HEK293T (cell line): Measurements from ENCODE around the gene CWC25.

ENCODE experiments used
- CTCF ChIA-PET: fragments of 350-600 bp; formaldehyde crosslinking; extraction: SDS; loops from one replicate; lab custom pipeline; 2021; ENCODE audit warnings: antibody characterized with exemption, inconsistent platforms; lab: Yijun Ruan, JAX
- POLR2A ChIA-PET: fragments of 350-600 bp; formaldehyde crosslinking; extraction: SDS; loops from one replicate; lab custom pipeline; 2020; ENCODE audit warnings: antibody characterized with exemption, inconsistent platforms; lab: Yijun Ruan, JAX
- DNase-seq: peaks from one replicate; pipeline ENCODE4 v3.0.0; 2012; ENCODE audit warnings: mixed read lengths; ENCODE audit errors: extremely low spot score
- ARNT ChIP-seq: fragments of 450-650 bp; IDR thresholded peaks from 2 replicates; pipeline ENCODE4 v1.6.1; 2017; ENCODE audit warnings: mild to moderate bottlenecking
- BHLHE40 ChIP-seq: fragments of 450-650 bp; IDR thresholded peaks from 2 replicates; pipeline ENCODE4 v1.6.1; 2016; ENCODE audit warnings: mild to moderate bottlenecking, moderate library complexity, borderline replicate concordance
- CTBP1 ChIP-seq: fragments of 450-650 bp; IDR thresholded peaks from 2 replicates; pipeline ENCODE4 v1.6.1; 2016; ENCODE audit warnings: borderline replicate concordance
- ELF4 ChIP-seq: fragments of 450-650 bp; IDR thresholded peaks from 2 replicates; pipeline ENCODE4 v1.6.1; 2017; ENCODE audit warnings: antibody characterized with exemption
- FOXA1 ChIP-seq: fragments of 450-650 bp; IDR thresholded peaks from 2 replicates; pipeline ENCODE4 v1.6.1; 2016; ENCODE audit warnings: mild to moderate bottlenecking
- FOXK2 ChIP-seq: fragments of 450-650 bp; IDR thresholded peaks from 2 replicates; pipeline ENCODE4 v1.6.1; 2016; ENCODE audit warnings: mild to moderate bottlenecking
- FOXM1 ChIP-seq: fragments of 450-650 bp; IDR thresholded peaks from 2 replicates; pipeline ENCODE4 v1.6.1; 2017; ENCODE audit warnings: mild to moderate bottlenecking, borderline replicate concordance
- HDGF ChIP-seq: fragments of 450-650 bp; IDR thresholded peaks from 2 replicates; pipeline ENCODE4 v1.6.1; 2017; ENCODE audit warnings: antibody characterized with exemption, borderline replicate concordance
- L3MBTL2 ChIP-seq: fragments of 450-650 bp; conservative IDR thresholded peaks from 2 replicates; pipeline ENCODE4 v1.6.1; 2016; ENCODE audit warnings: mild to moderate bottlenecking
- LEF1 ChIP-seq: fragments of 450-650 bp; IDR thresholded peaks from 2 replicates; pipeline ENCODE4 v1.6.1; 2017; ENCODE audit warnings: mild to moderate bottlenecking, borderline replicate concordance
- NFRKB ChIP-seq: fragments of 450-650 bp; IDR thresholded peaks from 2 replicates; pipeline ENCODE4 v1.6.1; 2016; ENCODE audit warnings: mild to moderate bottlenecking, moderate library complexity
- PKNOX1 ChIP-seq: fragments of 450-650 bp; IDR thresholded peaks from 2 replicates; pipeline ENCODE4 v1.6.1; 2016
- SP1 ChIP-seq: fragments of 450-650 bp; IDR thresholded peaks from 2 replicates; pipeline ENCODE4 v1.6.1; 2017
- SUZ12 ChIP-seq: fragments of 450-650 bp; IDR thresholded peaks from 2 replicates; pipeline ENCODE4 v1.6.1; 2016; ENCODE audit warnings: mild to moderate bottlenecking
- TARDBP ChIP-seq: fragments of 450-650 bp; IDR thresholded peaks from 2 replicates; pipeline ENCODE4 v1.6.1; 2016
- ZNF384 ChIP-seq: fragments of 450-650 bp; IDR thresholded peaks from 2 replicates; pipeline ENCODE4 v1.6.1; 2016

Gene CWC25

GRCh38 chr17:38824899-38825761, at the start of gene CWC25:
Gene CWC25 (minus strand): TSS chr17:38825321. CDS start chr17:38825183, 138 bp downstream.
- CTCF ChIA-PET, result interaction anchor here (0.5 kb wide), 1 partner anchor 92 kb away, joined by 3 read pairs; no protein-coding TSS in a partner anchor
- POLR2A ChIA-PET, result interaction anchor here (0.6 to 2.6 kb wide), 13 partner anchors 9 to 375 kb away, joined by 3 to 27 read pairs (median 4); partner anchors contain the start of genes LASP1, PIP4K2B, PSMB3 and RPL19
- TF ChIP-seq TARDBP (no peak), ELF4 (peak; percentile 95), ARNT (no peak), SUZ12 (no peak), CTBP1 (no peak), SP1 (no peak), L3MBTL2 (peak; percentile 77), FOXK2 (no peak), HDGF (no peak), LEF1 (peak; percentile 34; the same call in 1 of the 2 replicates), BHLHE40 (no peak), PKNOX1 (peak; percentile 68), NFRKB (peak; percentile 66)
- peak; percentile 86 for DNase-seq

DNA sequence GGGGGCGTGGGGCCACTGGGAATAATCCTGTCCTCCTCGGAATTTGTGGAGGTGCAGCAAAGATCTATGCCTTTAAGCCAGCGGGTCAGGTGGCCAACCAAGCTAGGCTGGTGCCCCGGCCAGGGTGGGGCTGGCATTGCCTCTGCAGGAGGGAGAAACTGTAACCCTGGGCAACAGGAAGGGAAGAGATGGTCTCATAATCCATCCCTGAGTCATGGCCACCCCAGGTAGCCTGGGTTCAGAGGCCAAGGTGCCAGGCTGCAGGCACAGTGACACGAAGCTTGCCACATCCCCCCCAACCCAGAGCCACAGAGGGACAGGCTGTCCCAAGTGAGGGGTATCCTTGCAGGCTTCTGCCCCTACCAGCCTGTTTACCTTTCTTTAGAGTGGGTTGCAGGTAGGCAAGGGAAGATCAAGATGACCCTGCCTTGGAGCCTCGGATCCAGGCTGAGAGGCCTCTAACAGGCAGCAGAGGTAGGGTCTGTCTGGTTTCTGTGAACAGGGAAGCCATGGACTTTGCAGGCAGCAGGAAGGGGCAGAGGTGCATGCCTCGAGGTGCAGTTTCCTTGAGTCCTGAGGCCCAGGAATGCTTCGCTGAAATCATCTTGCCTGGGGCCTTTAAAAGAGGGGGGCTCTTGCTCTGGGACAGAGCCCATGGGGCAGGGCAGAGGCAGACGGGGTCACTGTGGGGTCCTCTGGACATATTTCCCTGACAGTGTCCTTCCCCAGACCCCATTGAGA, 48.7 kb upstream of the CWC25 start:
- ChIA-PET CTCF (interaction anchor here (0.7 kb wide), 1 partner anchor 301 kb away, joined by 3 read pairs; no protein-coding TSS in a partner anchor), POLR2A (interaction anchor here (5.1 to 8.4 kb wide), 2 partner anchors 7 to 20 kb away, joined by 42 to 125 read pairs; partner anchors contain the start of gene RPL23)
- TF ChIP-seq FOXA1 (no peak), SP1 (no peak), FOXM1 (no peak), FOXK2 (no peak), L3MBTL2 (no peak), SUZ12 (no peak), TARDBP (no peak), LEF1 (no peak), BHLHE40 (no peak)
- no peak for DNase-seq

- no peak for DNase-seq
- CTCF ChIA-PET, result no interaction called here
These were observed 47.7 kb upstream of the CWC25 start for GRCh38 chr17:38872671-38873385.

DNA sequence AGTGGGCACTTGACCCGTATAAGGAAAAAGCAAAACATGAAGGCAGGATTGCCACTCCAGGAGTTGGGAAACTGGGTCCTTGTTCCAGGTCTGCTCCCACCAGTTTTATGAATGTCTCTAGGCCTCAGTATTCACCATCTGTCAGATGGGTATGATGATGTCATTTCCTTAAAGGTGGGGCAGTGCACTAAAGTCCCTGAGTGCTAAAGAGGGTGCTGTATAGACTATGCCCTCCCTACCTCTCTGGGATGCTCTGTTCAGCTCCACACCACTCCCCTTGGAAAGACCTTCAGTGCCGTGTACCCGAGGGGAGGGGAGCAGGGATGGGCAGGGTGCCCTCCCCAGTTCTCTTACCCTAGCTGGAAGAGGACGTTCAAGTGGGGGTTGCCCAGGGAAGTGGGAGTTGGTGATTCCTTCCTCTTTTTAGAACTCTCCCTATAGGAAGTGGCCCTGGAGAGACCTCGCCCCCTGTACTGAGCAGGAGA, 46.9 kb upstream of the CWC25 start:
- TF ChIP-seq HDGF (no peak), NFRKB (no peak), FOXA1 (no peak), ZNF384 (no peak), TARDBP (no peak), SP1 (no peak), ARNT (no peak), SUZ12 (no peak), LEF1 (no peak), ELF4 (no peak), PKNOX1 (no peak), FOXM1 (no peak), BHLHE40 (no peak), CTBP1 (no peak), FOXK2 (no peak), L3MBTL2 (no peak)
- POLR2A ChIA-PET, result interaction anchor here (1.1 to 8.4 kb wide), 8 partner anchors 9 to 328 kb away, joined by 3 to 125 read pairs (median 6); partner anchors contain the start of genes RPL19 and RPL23
- CTCF ChIA-PET, result no interaction called here
- no peak for DNase-seq

More at GRCh38 chr17:38872671-38873385, 47.7 kb upstream of the CWC25 start:
- TF ChIP-seq TARDBP (no peak), CTBP1 (no peak), SUZ12 (no peak), L3MBTL2 (no peak), FOXM1 (no peak), NFRKB (no peak), HDGF (no peak), ELF4 (no peak), FOXA1 (no peak), BHLHE40 (no peak), LEF1 (no peak)
- POLR2A ChIA-PET, result interaction anchor here (1.2 to 8.4 kb wide), 3 partner anchors 8 to 123 kb away, joined by 4 to 125 read pairs (median 42); partner anchors contain the start of gene RPL23

GRCh38 chr17:38871247-38872015, 46.3 kb upstream of the CWC25 start:
- no peak for DNase-seq
- no peak for TF ChIP-seq LEF1
- no peak for TF ChIP-seq L3MBTL2
- no peak for TF ChIP-seq TARDBP
- TF ChIP-seq NFRKB, result no peak
- no peak for TF ChIP-seq ELF4
- TF ChIP-seq SP1, result no peak
- TF ChIP-seq ARNT, result no peak
- TF ChIP-seq SUZ12, result no peak
- TF ChIP-seq FOXA1, result no peak
- TF ChIP-seq CTBP1, result no peak
- no peak for TF ChIP-seq FOXK2
- TF ChIP-seq FOXM1, result no peak
- no peak for TF ChIP-seq ZNF384
- CTCF ChIA-PET, result interaction anchor here (1.5 kb wide), 1 partner anchor 112 kb away, joined by 5 read pairs; no protein-coding TSS in a partner anchor

More at GRCh38 chr17:38871247-38872015, 46.3 kb upstream of the CWC25 start:
- POLR2A ChIA-PET, result interaction anchor here (0.8 to 8.4 kb wide), 15 partner anchors 10 to 328 kb away, joined by 3 to 125 read pairs (median 5); partner anchors contain the start of genes CWC25, PSMB3, RPL19 and RPL23
